Measurements from ENCODE around the gene FOXP1. TPM values are rescaled to one million over a fixed set of nuclear protein-coding genes. Genes with fewer than 3 reads are reported as not detected.

Gene FOXP1
- total RNA-seq, 1 donor from 2014 or later: 113 TPM

DNA sequence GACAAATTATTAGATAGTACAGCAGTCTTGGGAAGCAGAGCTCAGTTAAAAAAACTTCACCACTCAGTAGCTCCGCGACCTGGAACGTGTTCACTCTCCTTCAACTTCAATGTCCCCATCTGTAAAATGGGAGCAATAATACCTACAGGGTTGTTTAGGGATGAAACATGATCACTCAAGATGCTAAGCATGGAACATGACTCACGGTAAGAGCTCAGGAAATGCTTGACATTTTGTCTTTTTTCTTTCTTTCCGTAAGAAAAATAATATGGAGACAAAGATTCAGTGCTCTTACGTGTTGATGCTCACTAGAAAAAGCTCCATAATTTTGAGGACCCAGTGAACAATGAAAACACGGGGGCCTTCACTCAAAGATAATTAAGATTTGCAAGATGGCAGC, 664.4 kb downstream of the FOXP1 start:
- TF ChIP-seq, protein P1, sequence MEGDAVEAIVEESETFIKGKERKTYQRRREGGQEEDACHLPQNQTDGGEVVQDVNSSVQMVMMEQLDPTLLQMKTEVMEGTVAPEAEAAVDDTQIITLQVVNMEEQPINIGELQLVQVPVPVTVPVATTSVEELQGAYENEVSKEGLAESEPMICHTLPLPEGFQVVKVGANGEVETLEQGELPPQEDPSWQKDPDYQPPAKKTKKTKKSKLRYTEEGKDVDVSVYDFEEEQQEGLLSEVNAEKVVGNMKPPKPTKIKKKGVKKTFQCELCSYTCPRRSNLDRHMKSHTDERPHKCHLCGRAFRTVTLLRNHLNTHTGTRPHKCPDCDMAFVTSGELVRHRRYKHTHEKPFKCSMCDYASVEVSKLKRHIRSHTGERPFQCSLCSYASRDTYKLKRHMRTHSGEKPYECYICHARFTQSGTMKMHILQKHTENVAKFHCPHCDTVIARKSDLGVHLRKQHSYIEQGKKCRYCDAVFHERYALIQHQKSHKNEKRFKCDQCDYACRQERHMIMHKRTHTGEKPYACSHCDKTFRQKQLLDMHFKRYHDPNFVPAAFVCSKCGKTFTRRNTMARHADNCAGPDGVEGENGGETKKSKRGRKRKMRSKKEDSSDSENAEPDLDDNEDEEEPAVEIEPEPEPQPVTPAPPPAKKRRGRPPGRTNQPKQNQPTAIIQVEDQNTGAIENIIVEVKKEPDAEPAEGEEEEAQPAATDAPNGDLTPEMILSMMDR (conservative IDR thresholded peaks at IDR 0.05): no peak
- Mint-ChIP-seq H3K36me3 (no peaks in the 10 kb centered on the region), H3K27me3 (no peaks in the 10 kb centered on the region), H3K27ac (no peak overlapping the region), H3K9me3 (peaks cover 5% of the 10 kb centered on the region), H3K4me3 (no peak overlapping the region), H3K4me1 (ENCODE audit: unreplicated experiment) (no peaks in the 10 kb centered on the region)
- no peak for DNase-seq (ENCODE audit: extremely low spot score, unreplicated experiment)

DNA sequence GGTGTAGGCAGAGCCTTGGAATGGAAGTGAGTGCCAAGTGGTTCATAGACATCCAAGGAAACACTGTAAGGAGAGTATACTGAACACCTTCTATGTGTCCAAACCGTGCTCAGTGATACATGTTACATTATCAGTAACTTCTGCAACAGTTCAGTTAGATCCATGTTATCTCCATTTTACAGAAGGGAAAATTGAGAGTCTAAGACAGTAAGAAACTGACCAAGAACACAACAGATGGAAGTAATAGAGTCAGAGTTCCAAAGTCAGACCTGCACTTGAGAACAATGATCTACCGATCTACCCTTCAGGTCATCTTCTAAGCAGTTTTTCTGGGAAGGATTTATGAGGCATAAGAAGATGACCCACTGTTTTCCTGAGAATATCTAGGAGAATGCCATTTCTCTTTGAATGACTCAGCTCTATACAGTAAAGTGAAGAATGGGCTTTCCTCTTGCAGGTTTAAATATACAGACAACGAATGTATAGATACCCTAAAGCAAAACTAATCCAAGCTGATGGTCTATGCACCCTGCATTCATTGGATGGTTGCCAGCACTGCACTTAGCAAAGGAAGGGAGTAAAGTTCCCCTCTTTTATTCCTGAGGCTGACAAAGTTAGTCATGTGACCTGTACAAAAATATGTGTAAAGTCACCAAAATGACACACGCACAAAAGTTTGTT, 667.0 kb downstream of the FOXP1 start:
- H3K27me3 Mint-ChIP-seq: no peaks in the 10 kb centered on the region

GRCh38 chr3:70914862-70915261, 668.7 kb downstream of the FOXP1 start:
- Mint-ChIP-seq H3K9me3 (no peaks in the 10 kb centered on the region), H3K27ac (no peak overlapping the region), H3K4me1 (ENCODE audit: unreplicated experiment) (no peaks in the 10 kb centered on the region), H3K36me3 (no peaks in the 10 kb centered on the region), H3K4me3 (no peak overlapping the region), H3K27me3 (no peaks in the 10 kb centered on the region)
- TF ChIP-seq, protein P1 (conservative IDR thresholded peaks at IDR 0.05): no peak
- no peak for DNase-seq (ENCODE audit: extremely low spot score, unreplicated experiment)

More for the DNA sequence above, 667.0 kb downstream of the FOXP1 start:
- DNase-seq (ENCODE audit: extremely low spot score, unreplicated experiment): no peak
- no peak overlapping the region for H3K4me3 Mint-ChIP-seq
- H3K9me3 Mint-ChIP-seq: no peaks in the 10 kb centered on the region
- TF ChIP-seq, protein P1 (conservative IDR thresholded peaks at IDR 0.05): no peak
- peak overlapping the region; percentile 41 for H3K27ac Mint-ChIP-seq
- H3K36me3 Mint-ChIP-seq: no peaks in the 10 kb centered on the region
- no peaks in the 10 kb centered on the region for H3K4me1 Mint-ChIP-seq (ENCODE audit: unreplicated experiment)

DNA sequence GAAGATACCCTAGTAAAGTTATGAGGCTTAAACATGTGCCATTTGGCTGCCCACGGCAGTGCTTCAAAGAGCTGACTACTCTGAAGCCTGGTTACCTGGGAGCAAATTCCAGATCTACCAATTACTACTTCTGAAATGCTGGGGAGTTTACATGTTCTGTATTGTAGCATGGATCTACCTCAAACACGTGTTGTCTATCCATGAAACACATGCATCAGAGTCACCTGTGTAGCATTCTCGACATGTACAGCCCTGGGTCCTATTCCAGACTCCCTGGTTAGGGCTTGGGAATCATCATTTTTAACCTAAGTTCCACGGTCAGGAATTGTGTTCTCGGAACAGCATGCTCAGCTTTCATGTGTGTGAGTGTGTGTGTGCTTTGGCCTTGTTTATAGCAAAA, 671.8 kb downstream of the FOXP1 start:
- Mint-ChIP-seq H3K36me3 (no peaks in the 10 kb centered on the region), H3K9me3 (no peaks in the 10 kb centered on the region), H3K27me3 (no peaks in the 10 kb centered on the region), H3K27ac (no peak overlapping the region), H3K4me1 (ENCODE audit: unreplicated experiment) (no peaks in the 10 kb centered on the region), H3K4me3 (no peak overlapping the region)
- TF ChIP-seq, protein P1 (conservative IDR thresholded peaks at IDR 0.05): no peak
- DNase-seq (ENCODE audit: extremely low spot score, unreplicated experiment): no peak

DNA sequence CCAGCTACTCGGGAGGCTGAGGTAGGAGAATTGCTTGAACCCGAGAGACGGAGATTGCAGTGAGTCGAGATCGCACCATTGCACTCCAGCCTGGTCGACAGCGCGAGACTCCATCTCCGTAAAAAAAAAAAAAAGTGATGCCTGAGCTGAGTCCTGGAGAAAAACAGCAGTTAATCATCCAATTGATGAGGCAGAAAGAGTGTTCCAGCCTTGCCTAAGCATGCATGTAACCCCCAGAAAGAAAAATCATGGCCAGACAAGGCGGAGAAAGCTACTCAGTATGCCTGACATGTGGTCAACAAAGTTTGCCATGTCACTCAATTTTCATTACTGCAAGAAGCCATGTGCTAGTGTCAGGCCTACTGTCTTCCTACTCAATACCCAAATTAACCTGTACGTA, 678.0 kb downstream of the FOXP1 start:
- TF ChIP-seq, protein P1 (conservative IDR thresholded peaks at IDR 0.05): no peak
- Mint-ChIP-seq H3K4me3 (no peak overlapping the region), H3K27me3 (no peaks in the 10 kb centered on the region), H3K36me3 (no peaks in the 10 kb centered on the region), H3K9me3 (peaks cover 7% of the 10 kb centered on the region), H3K4me1 (ENCODE audit: unreplicated experiment) (no peaks in the 10 kb centered on the region), H3K27ac (no peak overlapping the region)
- no peak for DNase-seq (ENCODE audit: extremely low spot score, unreplicated experiment)

Small RNA genes within 50 kb of the gene (microRNA-seq; reads per million reads assigned to microRNA genes)
- gene MIR1284: 18.2 reads per million, percentile 41 among the genes with 10 or more reads in this experiment

Other genes starting within 250 kb of the FOXP1 start
- gene EIF4E3, start 141.7 kb upstream of the FOXP1 start, total RNA-seq (ENCODE audit: low replicate concordance): 14.4 and 16.2 TPM in 2 replicates
- gene GPR27, start 170.1 kb upstream of the FOXP1 start, total RNA-seq (ENCODE audit: low replicate concordance): 7.1 and 7.4 TPM in 2 replicates
- not detected in 2 replicates for gene PROK2, start 201.4 kb upstream of the FOXP1 start, total RNA-seq (ENCODE audit: low replicate concordance)

Data from type B pancreatic cell (in vitro differentiated cells).